ENCODE data around the gene HJV.

HJV gene

GRCh38 chr1:145983960-145984830 lies 37.3 kb downstream of the HJV start:
- Histone ChIP-seq H3K36me3 (ENCODE audit: control insufficient read depth in 1 of 2, insufficient read depth in 2 of 2, low read length in 2 of 2) (no peaks in the 10 kb centered on the region), H3K27me3 (ENCODE audit: control insufficient read depth in 1 of 2, insufficient read depth in 2 of 2, low read length in 2 of 2) (no peaks in the 10 kb centered on the region), H3K4me1 (ENCODE audit: control insufficient read depth in 1 of 2, insufficient read depth in 2 of 2, low read length in 2 of 2) (peaks cover 52 to 53% of the 10 kb centered on the region in 2 donors), H3K9me3 (ENCODE audit: control insufficient read depth in 1 of 2, low read length in 2 of 2) (no peaks in the 10 kb centered on the region), H3K4me3 (ENCODE audit: low read depth in 1 of 2, low read length in 2 of 2) (no peak overlapping the region), H3K27ac (ENCODE audit: low read depth, low read length) (no peak overlapping the region), H3K9ac (ENCODE audit: low read depth in 1 of 2, low read length in 2 of 2) (peak overlapping the region in 1 of 2 donors; percentile 44)

GRCh38 chr1:145983206-145983675 lies 38.3 kb downstream of the HJV start:
- Histone ChIP-seq H3K27me3 (ENCODE audit: control insufficient read depth in 1 of 2, insufficient read depth in 2 of 2, low read length in 2 of 2) (no peaks in the 10 kb centered on the region), H3K9ac (ENCODE audit: low read depth in 1 of 2, low read length in 2 of 2) (no peak overlapping the region), H3K9me3 (ENCODE audit: control insufficient read depth in 1 of 2, low read length in 2 of 2) (no peaks in the 10 kb centered on the region), H3K4me1 (ENCODE audit: control insufficient read depth in 1 of 2, insufficient read depth in 2 of 2, low read length in 2 of 2) (peaks cover 59 to 62% of the 10 kb centered on the region in 2 donors), H3K4me3 (ENCODE audit: low read depth in 1 of 2, low read length in 2 of 2) (no peak overlapping the region), H3K36me3 (ENCODE audit: control insufficient read depth in 1 of 2, insufficient read depth in 2 of 2, low read length in 2 of 2) (no peaks in the 10 kb centered on the region), H3K27ac (ENCODE audit: low read depth, low read length) (peak overlapping the region; percentile 51)

GRCh38 chr1:145982010-145982723 lies 39.4 kb downstream of the HJV start:
- Histone ChIP-seq H3K36me3 (ENCODE audit: control insufficient read depth in 1 of 2, insufficient read depth in 2 of 2, low read length in 2 of 2) (no peaks in the 10 kb centered on the region), H3K27me3 (ENCODE audit: control insufficient read depth in 1 of 2, insufficient read depth in 2 of 2, low read length in 2 of 2) (no peaks in the 10 kb centered on the region), H3K9ac (ENCODE audit: low read depth in 1 of 2, low read length in 2 of 2) (no peak overlapping the region), H3K4me3 (ENCODE audit: low read depth in 1 of 2, low read length in 2 of 2) (no peak overlapping the region), H3K4me1 (ENCODE audit: control insufficient read depth in 1 of 2, insufficient read depth in 2 of 2, low read length in 2 of 2) (peaks cover 65 to 69% of the 10 kb centered on the region in 2 donors), H3K9me3 (ENCODE audit: control insufficient read depth in 1 of 2, low read length in 2 of 2) (no peaks in the 10 kb centered on the region), H3K27ac (ENCODE audit: low read depth, low read length) (no peak overlapping the region)

- Histone ChIP-seq H3K4me1 (ENCODE audit: control insufficient read depth in 1 of 2, insufficient read depth in 2 of 2, low read length in 2 of 2) (peaks cover 57 to 63% of the 10 kb centered on the region in 2 donors), H3K9me3 (ENCODE audit: control insufficient read depth in 1 of 2, low read length in 2 of 2) (no peaks in the 10 kb centered on the region), H3K27me3 (ENCODE audit: control insufficient read depth in 1 of 2, insufficient read depth in 2 of 2, low read length in 2 of 2) (no peaks in the 10 kb centered on the region), H3K4me3 (ENCODE audit: low read depth in 1 of 2, low read length in 2 of 2) (peak overlapping the region; percentile 15 to 34), H3K27ac (ENCODE audit: low read depth, low read length) (peak overlapping the region; percentile 46), H3K36me3 (ENCODE audit: control insufficient read depth in 1 of 2, insufficient read depth in 2 of 2, low read length in 2 of 2) (no peaks in the 10 kb centered on the region), H3K9ac (ENCODE audit: low read depth in 1 of 2, low read length in 2 of 2) (peak overlapping the region; percentile 22 to 50)
Measured at GRCh38 chr1:145980457-145980994, 41.0 kb downstream of the HJV start.

GRCh38 chr1:145979746-145980456 lies 41.6 kb downstream of the HJV start:
- Histone ChIP-seq H3K4me3 (ENCODE audit: low read depth in 1 of 2, low read length in 2 of 2) (peak overlapping the region; percentile 34 to 50), H3K36me3 (ENCODE audit: control insufficient read depth in 1 of 2, insufficient read depth in 2 of 2, low read length in 2 of 2) (no peaks in the 10 kb centered on the region), H3K27me3 (ENCODE audit: control insufficient read depth in 1 of 2, insufficient read depth in 2 of 2, low read length in 2 of 2) (no peaks in the 10 kb centered on the region), H3K9ac (ENCODE audit: low read depth in 1 of 2, low read length in 2 of 2) (peak overlapping the region; percentile 22 to 50), H3K27ac (ENCODE audit: low read depth, low read length) (peak overlapping the region; percentile 89), H3K4me1 (ENCODE audit: control insufficient read depth in 1 of 2, insufficient read depth in 2 of 2, low read length in 2 of 2) (peaks cover 51 to 57% of the 10 kb centered on the region in 2 donors), H3K9me3 (ENCODE audit: control insufficient read depth in 1 of 2, low read length in 2 of 2) (no peaks in the 10 kb centered on the region)

- Histone ChIP-seq H3K27me3 (ENCODE audit: control insufficient read depth in 1 of 2, insufficient read depth in 2 of 2, low read length in 2 of 2) (no peaks in the 10 kb centered on the region), H3K4me1 (ENCODE audit: control insufficient read depth in 1 of 2, insufficient read depth in 2 of 2, low read length in 2 of 2) (peaks cover 47 to 50% of the 10 kb centered on the region in 2 donors)
Measured at GRCh38 chr1:145978854-145979745, 42.4 kb downstream of the HJV start.

GRCh38 chr1:145978471-145978853 lies 43.1 kb downstream of the HJV start:
- H3K27ac ChIP-seq (ENCODE audit: low read depth, low read length): peak overlapping the region; percentile 80
- no peaks in the 10 kb centered on the region for H3K9me3 ChIP-seq (ENCODE audit: control insufficient read depth in 1 of 2, low read length in 2 of 2)
- H3K4me1 ChIP-seq (ENCODE audit: control insufficient read depth in 1 of 2, insufficient read depth in 2 of 2, low read length in 2 of 2): peaks cover 41 to 45% of the 10 kb centered on the region in 2 donors
- peak overlapping the region; percentile 48 to 50 for H3K4me3 ChIP-seq (ENCODE audit: low read depth in 1 of 2, low read length in 2 of 2)
- H3K36me3 ChIP-seq (ENCODE audit: control insufficient read depth in 1 of 2, insufficient read depth in 2 of 2, low read length in 2 of 2): no peaks in the 10 kb centered on the region
- no peaks in the 10 kb centered on the region for H3K27me3 ChIP-seq (ENCODE audit: control insufficient read depth in 1 of 2, insufficient read depth in 2 of 2, low read length in 2 of 2)
- peak overlapping the region; percentile 53 to 67 for H3K9ac ChIP-seq (ENCODE audit: low read depth in 1 of 2, low read length in 2 of 2)

More at GRCh38 chr1:145978854-145979745, 42.4 kb downstream of the HJV start:
- Histone ChIP-seq H3K27ac (ENCODE audit: low read depth, low read length) (peak overlapping the region; percentile 89), H3K4me3 (ENCODE audit: low read depth in 1 of 2, low read length in 2 of 2) (peak overlapping the region; percentile 48 to 50), H3K9me3 (ENCODE audit: control insufficient read depth in 1 of 2, low read length in 2 of 2) (no peaks in the 10 kb centered on the region), H3K36me3 (ENCODE audit: control insufficient read depth in 1 of 2, insufficient read depth in 2 of 2, low read length in 2 of 2) (no peaks in the 10 kb centered on the region), H3K9ac (ENCODE audit: low read depth in 1 of 2, low read length in 2 of 2) (peak overlapping the region; percentile 53 to 67)

GRCh38 chr1:145977486-145978470 lies 43.8 kb downstream of the HJV start:
- Histone ChIP-seq H3K4me1 (ENCODE audit: control insufficient read depth in 1 of 2, insufficient read depth in 2 of 2, low read length in 2 of 2) (peaks cover 35 to 38% of the 10 kb centered on the region in 2 donors), H3K9ac (ENCODE audit: low read depth in 1 of 2, low read length in 2 of 2) (peak overlapping the region; percentile 53 to 67), H3K27ac (ENCODE audit: low read depth, low read length) (peak overlapping the region; percentile 80), H3K36me3 (ENCODE audit: control insufficient read depth in 1 of 2, insufficient read depth in 2 of 2, low read length in 2 of 2) (no peaks in the 10 kb centered on the region), H3K4me3 (ENCODE audit: low read depth in 1 of 2, low read length in 2 of 2) (peak overlapping the region in 1 of 2 donors; percentile 50), H3K27me3 (ENCODE audit: control insufficient read depth in 1 of 2, insufficient read depth in 2 of 2, low read length in 2 of 2) (no peaks in the 10 kb centered on the region), H3K9me3 (ENCODE audit: control insufficient read depth in 1 of 2, low read length in 2 of 2) (no peaks in the 10 kb centered on the region)

Measured in duodenal mucosa (tissue), 2 donors.